ENCODE measurements around the gene ARHGEF16. TPM values are rescaled to one million over a fixed set of nuclear protein-coding genes. Genes with fewer than 3 reads are reported as not detected.

The ARHGEF16 gene
- total RNA-seq, 1 donor from 2014 or later, result not detected

DNA sequence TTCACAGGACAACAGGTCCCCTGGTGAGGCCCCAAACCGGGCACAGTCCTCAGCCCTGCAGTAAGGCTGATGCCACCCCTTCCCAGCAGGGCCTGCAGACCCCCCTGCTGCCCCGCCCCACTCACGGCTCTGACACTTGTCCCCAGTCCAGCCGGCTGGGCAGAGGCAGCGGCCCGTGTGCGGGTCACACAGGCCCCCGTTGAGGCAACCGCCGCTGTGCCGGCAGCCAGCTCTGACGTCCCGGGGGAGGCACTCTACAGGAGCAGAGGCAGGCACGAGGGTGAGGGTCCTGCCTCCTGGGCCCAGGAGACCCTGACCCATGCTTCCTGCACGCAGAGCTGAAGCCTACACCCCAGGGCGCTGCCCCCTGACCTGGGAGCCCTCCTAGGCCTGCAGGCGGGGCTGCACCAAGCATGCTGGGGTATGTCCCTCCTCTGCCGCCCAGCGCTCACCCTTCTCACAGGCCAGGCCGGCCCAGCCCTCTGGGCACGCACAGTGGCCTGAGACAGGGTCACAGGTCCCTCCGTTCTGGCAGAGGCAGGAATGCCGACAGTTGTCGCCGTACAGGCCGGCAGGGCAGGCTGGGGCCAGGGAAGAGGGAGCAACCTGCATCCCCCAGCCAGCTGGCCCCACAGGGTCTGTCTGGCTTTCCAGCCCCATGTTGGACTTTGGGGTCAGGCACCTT, 43.9 kb downstream of the ARHGEF16 start:
- no peak overlapping the region for H3K4me3 Mint-ChIP-seq
- no peaks in the 10 kb centered on the region for H3K4me1 Mint-ChIP-seq (ENCODE audit: low read depth)
- intact Hi-C loops (cut with micrococcal nuclease), result no loop called here
- no peak overlapping the region for H3K27ac Mint-ChIP-seq
- no peaks in the 10 kb centered on the region for H3K27me3 Mint-ChIP-seq (ENCODE audit: insufficient read depth)
- no peaks in the 10 kb centered on the region for H3K9me3 Mint-ChIP-seq
- no peaks in the 10 kb centered on the region for H3K36me3 Mint-ChIP-seq (ENCODE audit: low read depth)
- DNase-seq (ENCODE audit: low spot score), result no peak

DNA sequence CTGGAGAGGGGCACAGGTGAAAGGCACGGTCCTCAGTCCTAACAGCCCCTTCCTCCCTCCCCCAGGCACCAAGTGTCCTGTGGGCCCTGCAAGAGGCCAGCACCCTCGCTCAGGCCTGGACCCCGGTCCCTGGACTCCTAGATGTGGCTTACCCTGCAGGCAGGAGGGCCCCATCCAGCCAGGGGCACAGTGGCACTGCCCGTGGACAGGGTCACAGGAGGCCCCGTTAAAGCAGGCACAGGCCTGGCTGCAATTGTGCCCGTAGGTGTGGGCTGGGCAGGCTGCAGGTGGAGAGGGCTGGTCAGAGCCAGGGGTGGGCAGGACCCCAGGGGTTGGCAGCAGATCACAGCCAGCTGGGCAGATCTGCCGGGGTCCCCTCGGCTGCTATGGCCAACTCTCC, 44.5 kb downstream of the ARHGEF16 start:
- Mint-ChIP-seq H3K9me3 (no peaks in the 10 kb centered on the region), H3K27ac (no peak overlapping the region), H3K27me3 (ENCODE audit: insufficient read depth) (no peaks in the 10 kb centered on the region), H3K4me1 (ENCODE audit: low read depth) (no peaks in the 10 kb centered on the region), H3K36me3 (ENCODE audit: low read depth) (no peaks in the 10 kb centered on the region), H3K4me3 (no peak overlapping the region)
- no peak for DNase-seq (ENCODE audit: low spot score)
- intact Hi-C loops (cut with micrococcal nuclease), result no loop called here

DNA sequence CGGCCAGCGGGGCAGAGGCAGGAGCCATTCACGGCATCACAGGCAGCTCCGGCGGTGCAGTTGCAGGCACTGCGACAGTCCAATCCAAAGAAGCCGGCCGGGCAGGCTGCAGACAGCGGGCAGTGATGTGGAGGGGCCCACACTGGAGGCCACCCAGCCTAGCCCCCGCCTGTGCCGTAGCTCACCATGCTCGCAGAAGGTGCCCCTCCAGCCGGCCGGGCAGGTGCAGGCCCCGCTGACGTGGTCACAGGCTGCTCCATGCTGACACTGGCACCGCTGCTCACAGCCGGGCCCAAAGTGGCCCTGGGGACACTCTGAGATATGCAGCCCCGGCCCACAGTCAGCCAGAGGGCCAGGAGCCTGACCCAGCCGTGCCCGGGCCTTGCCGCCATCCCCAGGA, 45.1 kb downstream of the ARHGEF16 start:
- intact Hi-C loops (cut with micrococcal nuclease), result no loop called here
- no peaks in the 10 kb centered on the region for H3K36me3 Mint-ChIP-seq (ENCODE audit: low read depth)

DNA sequence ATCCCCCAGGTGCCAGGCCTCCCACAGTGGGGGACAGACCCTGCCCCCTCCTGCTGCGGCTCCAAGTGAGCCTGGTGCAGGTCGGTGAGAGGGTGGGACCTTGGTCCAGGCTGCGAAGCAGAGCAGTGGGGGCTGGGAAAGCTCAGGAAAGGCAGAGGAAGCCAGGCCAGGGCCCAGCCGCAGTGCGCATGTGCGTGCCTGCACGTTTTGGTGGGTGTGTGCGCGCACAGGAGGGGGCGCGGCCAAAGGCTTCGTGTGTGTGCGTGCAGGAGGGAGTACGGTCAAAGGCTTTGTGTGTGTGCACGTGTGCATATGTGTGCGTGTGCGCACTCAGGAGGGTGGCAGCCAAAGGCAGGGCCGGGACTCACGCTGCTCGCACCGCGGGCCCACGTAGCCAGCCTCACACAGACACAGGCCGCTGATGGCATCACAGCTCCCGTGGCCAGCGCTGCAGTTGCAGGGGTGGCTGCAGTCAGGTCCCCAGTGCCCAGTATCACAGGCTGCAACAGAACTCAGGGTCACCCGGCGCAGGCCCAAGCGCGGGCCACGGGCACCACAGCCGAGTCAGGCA, 45.9 kb downstream of the ARHGEF16 start:
- Mint-ChIP-seq H3K27me3 (ENCODE audit: insufficient read depth) (no peaks in the 10 kb centered on the region), H3K9me3 (no peaks in the 10 kb centered on the region), H3K4me1 (ENCODE audit: low read depth) (no peaks in the 10 kb centered on the region), H3K36me3 (ENCODE audit: low read depth) (no peaks in the 10 kb centered on the region), H3K27ac (no peak overlapping the region), H3K4me3 (no peak overlapping the region)
- no peak for DNase-seq (ENCODE audit: low spot score)
- intact Hi-C loops (cut with micrococcal nuclease), result no loop called here

More for the DNA sequence above, 45.1 kb downstream of the ARHGEF16 start:
- Mint-ChIP-seq H3K27ac (no peak overlapping the region), H3K9me3 (no peaks in the 10 kb centered on the region), H3K4me1 (ENCODE audit: low read depth) (no peaks in the 10 kb centered on the region), H3K27me3 (ENCODE audit: insufficient read depth) (no peaks in the 10 kb centered on the region), H3K4me3 (no peak overlapping the region)
- no peak for DNase-seq (ENCODE audit: low spot score)

DNA sequence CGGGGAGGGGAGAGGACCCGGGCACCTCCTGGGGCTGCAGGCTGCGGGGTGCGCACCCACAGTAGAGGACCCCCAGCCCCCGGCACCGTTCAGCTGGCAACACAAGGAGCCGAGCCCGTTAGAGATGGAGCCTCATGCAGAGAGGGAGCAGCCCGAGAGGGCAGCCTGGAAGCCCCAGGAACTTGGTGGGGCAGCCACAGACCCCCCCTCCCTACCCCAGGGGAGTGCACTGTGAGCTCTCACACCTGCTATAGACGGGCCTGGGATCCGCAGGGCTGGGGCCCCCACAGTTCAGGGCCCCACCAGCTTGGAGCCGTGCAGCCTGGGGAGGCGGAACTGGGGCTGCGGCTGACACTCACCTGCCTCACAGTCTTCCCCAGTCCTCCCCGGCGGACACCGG, 47.0 kb downstream of the ARHGEF16 start:
- Mint-ChIP-seq H3K27ac (no peak overlapping the region), H3K4me1 (ENCODE audit: low read depth) (no peaks in the 10 kb centered on the region), H3K9me3 (no peaks in the 10 kb centered on the region), H3K4me3 (no peak overlapping the region), H3K36me3 (ENCODE audit: low read depth) (no peaks in the 10 kb centered on the region), H3K27me3 (ENCODE audit: insufficient read depth) (no peaks in the 10 kb centered on the region)
- DNase-seq (ENCODE audit: low spot score), result no peak
- intact Hi-C loops (cut with micrococcal nuclease), result no loop called here

DNA sequence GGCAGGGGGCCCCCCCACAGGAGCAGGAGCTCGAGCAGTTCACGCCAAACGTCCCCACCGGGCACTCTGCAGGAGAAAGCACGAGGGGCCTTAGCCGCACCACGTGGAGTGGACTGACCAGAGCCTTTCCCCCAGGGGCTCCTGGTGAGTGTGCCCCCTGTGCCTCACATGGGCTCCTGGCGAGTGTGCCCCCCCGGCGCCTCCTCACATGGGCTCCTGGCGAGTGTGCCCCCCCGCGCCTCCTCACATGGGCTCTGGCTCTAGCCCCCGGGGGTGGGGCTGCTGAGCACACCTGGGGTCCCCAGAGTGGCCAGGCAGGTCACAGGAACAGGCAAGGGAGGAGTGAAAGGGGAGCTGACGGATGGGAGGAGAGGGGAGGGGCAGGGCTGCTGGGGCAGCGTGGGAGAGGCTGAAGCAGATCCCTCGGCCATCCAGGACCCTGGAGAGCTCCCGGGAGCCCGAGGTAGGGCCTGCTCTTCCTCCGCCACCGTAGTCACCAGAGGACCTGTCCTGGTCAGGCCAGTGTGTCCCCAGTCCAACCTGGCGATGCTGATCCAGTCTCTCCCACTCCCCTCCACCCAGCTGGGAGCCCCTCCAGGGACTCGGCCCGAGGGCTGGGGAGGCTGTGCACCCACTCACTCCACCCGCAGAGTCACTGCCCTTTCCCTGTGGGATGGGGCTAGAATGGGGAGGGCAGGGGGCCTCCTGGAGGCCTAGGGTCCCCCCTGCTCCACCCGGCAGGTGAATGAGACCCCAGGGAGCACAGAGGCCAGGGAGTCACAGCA, 47.6 kb downstream of the ARHGEF16 start:
- H3K4me3 Mint-ChIP-seq, result no peak overlapping the region
- no peaks in the 10 kb centered on the region for H3K27me3 Mint-ChIP-seq (ENCODE audit: insufficient read depth)
- H3K36me3 Mint-ChIP-seq (ENCODE audit: low read depth), result no peaks in the 10 kb centered on the region
- no peaks in the 10 kb centered on the region for H3K4me1 Mint-ChIP-seq (ENCODE audit: low read depth)
- intact Hi-C loops (cut with micrococcal nuclease), result no loop called here
- no peak for DNase-seq (ENCODE audit: low spot score)
- no peaks in the 10 kb centered on the region for H3K9me3 Mint-ChIP-seq
- no peak overlapping the region for H3K27ac Mint-ChIP-seq

DNA sequence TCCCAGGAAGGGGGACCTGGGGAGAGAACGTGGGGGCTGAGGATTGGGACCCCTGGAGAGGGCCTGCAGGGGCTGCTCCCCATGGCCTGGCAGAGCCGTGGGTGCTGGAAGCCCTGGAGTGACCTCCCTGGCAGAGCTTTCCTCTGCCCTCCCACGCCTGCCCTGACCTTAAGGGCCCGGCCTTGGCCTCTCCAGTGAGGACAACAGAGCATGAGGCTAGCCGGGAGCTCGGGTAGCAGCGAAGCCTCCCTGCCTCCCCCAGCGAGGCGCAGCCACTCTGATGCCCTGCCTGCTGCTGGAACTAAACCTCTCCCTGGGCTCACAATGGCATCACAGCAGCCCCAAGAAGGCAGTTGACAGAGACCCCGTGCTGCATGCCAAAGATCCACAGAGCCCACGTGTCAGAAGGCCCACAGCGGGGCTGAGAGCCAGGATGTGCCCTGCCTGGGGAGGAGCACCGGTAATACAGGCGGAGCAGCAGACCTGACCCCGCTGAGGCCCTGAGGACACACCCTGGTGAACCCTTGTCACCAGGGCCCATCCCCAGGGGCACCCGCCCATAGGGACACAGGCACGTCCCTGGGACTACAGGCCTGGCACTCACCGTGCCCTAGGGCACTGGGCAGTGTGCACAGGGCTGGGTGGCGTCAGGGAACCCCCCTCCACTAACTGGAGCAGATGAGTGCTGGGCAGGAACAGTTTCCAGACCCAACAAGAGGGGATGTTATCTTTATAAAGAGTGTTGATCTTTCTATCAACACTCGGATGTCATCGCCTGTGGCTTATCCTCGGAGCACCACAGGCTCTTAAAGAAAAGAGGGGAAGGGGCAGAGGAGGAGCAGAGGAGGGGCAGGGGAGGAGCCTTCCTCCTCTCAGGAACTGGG, 48.4 kb downstream of the ARHGEF16 start:
- Mint-ChIP-seq H3K27me3 (ENCODE audit: insufficient read depth) (no peaks in the 10 kb centered on the region), H3K27ac (no peak overlapping the region), H3K36me3 (ENCODE audit: low read depth) (no peaks in the 10 kb centered on the region), H3K4me3 (no peak overlapping the region), H3K9me3 (no peaks in the 10 kb centered on the region), H3K4me1 (ENCODE audit: low read depth) (no peaks in the 10 kb centered on the region)
- intact Hi-C loops (cut with micrococcal nuclease), result no loop called here
- no peak for DNase-seq (ENCODE audit: low spot score)

DNA sequence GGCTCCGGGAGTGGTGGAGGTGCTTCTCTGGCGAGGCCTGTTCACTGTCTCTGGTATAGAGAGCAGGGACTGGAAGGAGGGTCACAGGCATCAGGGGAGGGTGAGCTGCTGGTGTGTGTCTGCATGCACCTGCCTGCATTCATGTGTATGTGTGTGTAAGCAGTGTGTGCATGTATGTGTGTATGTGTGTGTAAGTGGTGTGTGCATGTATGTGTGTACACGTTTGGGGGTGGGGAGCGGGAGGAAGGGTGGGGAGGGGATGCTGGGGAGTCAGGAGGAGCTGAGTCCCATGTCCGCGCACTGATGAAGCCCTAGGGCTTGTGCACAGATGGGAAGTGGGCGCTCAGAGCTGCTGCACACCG, 49.0 kb downstream of the ARHGEF16 start:
- Mint-ChIP-seq H3K36me3 (ENCODE audit: low read depth) (no peaks in the 10 kb centered on the region), H3K4me3 (no peak overlapping the region), H3K27ac (no peak overlapping the region), H3K9me3 (no peaks in the 10 kb centered on the region), H3K27me3 (ENCODE audit: insufficient read depth) (no peaks in the 10 kb centered on the region), H3K4me1 (ENCODE audit: low read depth) (no peaks in the 10 kb centered on the region)
- intact Hi-C loops (cut with micrococcal nuclease), result no loop called here
- DNase-seq (ENCODE audit: low spot score), result no peak

DNA sequence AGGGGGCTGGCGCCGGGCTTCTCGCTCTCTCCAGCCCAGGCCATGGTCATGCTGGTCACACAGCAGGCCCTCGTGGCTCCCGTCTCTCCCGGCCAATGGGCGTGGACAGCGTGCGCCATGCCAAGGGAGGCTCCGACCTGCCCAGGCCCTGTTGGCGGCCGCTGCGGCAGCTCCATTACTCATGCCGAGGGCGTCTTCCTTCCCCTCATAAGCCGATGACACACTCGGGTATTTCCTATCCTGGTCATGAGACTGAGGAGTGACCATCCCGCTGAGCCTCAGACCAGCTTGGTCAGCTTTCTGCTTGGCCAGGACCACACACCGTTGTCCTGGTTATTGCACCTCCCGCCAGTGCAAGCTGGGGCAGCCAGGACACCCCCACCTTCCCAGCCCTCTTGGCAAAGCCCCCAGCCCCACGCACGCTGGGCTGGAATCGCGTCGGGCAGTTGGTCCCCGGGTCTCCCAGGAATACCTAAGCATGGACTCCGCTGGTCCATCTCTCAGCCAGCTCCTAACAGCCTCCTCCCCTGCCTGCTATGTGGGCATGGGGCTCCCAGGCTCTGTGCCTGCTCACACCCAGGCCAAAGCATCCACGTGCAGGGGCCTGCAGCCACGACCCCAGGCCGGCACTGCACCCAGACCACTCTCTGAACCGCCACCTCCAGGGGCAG, 49.8 kb downstream of the ARHGEF16 start:
- Mint-ChIP-seq H3K36me3 (ENCODE audit: low read depth) (no peaks in the 10 kb centered on the region), H3K4me1 (ENCODE audit: low read depth) (no peaks in the 10 kb centered on the region), H3K4me3 (no peak overlapping the region), H3K27me3 (ENCODE audit: insufficient read depth) (no peaks in the 10 kb centered on the region), H3K27ac (no peak overlapping the region), H3K9me3 (no peaks in the 10 kb centered on the region)
- no peak for DNase-seq (ENCODE audit: low spot score)
- intact Hi-C loops (cut with micrococcal nuclease), result no loop called here

DNA sequence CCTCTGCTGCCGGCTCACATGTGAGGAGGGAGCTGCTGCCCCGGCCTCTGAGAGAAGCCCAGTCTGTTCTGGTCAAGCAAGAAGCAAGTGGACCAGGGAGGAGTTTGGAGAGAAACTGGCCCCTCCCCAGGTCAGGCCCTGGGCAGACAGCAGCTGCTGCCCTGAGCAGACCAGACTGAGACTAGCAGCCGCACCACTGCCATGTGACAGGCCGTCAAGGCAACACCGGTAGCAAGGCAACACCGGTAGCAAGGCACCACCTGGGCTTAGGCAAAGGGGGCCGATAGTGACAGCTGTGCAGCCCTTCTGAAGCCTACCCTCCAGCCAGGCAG, 50.3 kb downstream of the ARHGEF16 start:
- intact Hi-C loops (cut with micrococcal nuclease), result no loop called here
- no peaks in the 10 kb centered on the region for H3K9me3 Mint-ChIP-seq
- no peak for DNase-seq (ENCODE audit: low spot score)
- no peaks in the 10 kb centered on the region for H3K4me1 Mint-ChIP-seq (ENCODE audit: low read depth)
- H3K27me3 Mint-ChIP-seq (ENCODE audit: insufficient read depth), result no peaks in the 10 kb centered on the region
- no peaks in the 10 kb centered on the region for H3K36me3 Mint-ChIP-seq (ENCODE audit: low read depth)
- no peak overlapping the region for H3K4me3 Mint-ChIP-seq
- no peak overlapping the region for H3K27ac Mint-ChIP-seq

DNA sequence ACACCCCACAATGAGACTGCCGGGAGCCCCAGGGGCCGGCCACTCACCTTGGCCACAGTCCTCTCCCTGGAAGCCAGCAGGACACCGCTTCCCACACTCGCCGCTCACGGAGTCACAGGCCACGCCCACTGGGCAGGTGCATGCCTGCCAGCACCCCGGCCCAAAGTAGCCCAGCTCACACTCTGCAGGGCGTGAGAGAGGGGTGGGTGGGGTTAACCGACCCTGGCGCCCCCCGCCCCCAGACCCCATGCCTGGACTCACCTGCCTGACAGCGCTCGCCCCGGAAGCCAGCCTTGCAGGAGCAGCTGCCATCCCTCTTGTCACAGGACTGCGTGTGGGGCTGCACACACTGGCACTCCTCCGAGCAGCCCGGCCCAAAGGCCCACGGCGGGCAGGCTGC, 50.7 kb downstream of the ARHGEF16 start:
- Mint-ChIP-seq H3K27ac (no peak overlapping the region), H3K4me1 (ENCODE audit: low read depth) (no peaks in the 10 kb centered on the region), H3K9me3 (no peaks in the 10 kb centered on the region), H3K36me3 (ENCODE audit: low read depth) (no peaks in the 10 kb centered on the region), H3K4me3 (no peak overlapping the region), H3K27me3 (ENCODE audit: insufficient read depth) (no peaks in the 10 kb centered on the region)
- no peak for DNase-seq (ENCODE audit: low spot score)
- intact Hi-C loops (cut with micrococcal nuclease), result no loop called here

DNA sequence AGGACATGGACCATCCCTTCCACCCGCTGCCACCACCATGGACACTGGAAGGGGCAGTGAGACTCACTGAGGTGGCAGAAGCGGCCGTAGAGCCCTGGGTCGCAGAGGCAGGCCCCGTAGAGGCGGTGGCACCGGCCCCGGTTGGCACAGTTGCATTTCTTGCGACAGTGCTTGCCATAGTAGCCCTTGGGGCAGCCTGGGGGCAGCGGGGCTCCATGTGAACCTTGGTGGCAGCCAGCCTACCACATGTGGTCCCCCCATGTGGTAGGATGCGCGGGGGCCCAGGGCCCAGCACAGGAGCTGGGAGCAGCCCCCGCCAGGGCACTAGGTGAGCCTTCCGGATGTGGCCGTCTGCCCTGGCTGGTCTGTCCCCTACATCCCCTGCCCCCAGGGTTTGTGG, 51.6 kb downstream of the ARHGEF16 start:
- no peak overlapping the region for H3K4me3 Mint-ChIP-seq
- no peaks in the 10 kb centered on the region for H3K27me3 Mint-ChIP-seq (ENCODE audit: insufficient read depth)
- no peaks in the 10 kb centered on the region for H3K4me1 Mint-ChIP-seq (ENCODE audit: low read depth)
- intact Hi-C loops (cut with micrococcal nuclease), result no loop called here
- H3K9me3 Mint-ChIP-seq, result no peaks in the 10 kb centered on the region
- H3K36me3 Mint-ChIP-seq (ENCODE audit: low read depth), result no peaks in the 10 kb centered on the region
- DNase-seq (ENCODE audit: low spot score), result no peak
- no peak overlapping the region for H3K27ac Mint-ChIP-seq

Data from activated T-helper 1 cell treated with anti-CD3 and anti-CD28 coated beads, Interleukin-12 subunit alpha, Interleukin-12 subunit beta, Interleukin-2, Interleukin-4 antibody, amounts not matched to agents 30 ng/mL and 10 ng/mL and 1 ng/mL, durations not matched to agents 14 hours and 24 hours and 36 hours (primary cell).